ENCODE measurements around the gene ADAMTS9.

DNA sequence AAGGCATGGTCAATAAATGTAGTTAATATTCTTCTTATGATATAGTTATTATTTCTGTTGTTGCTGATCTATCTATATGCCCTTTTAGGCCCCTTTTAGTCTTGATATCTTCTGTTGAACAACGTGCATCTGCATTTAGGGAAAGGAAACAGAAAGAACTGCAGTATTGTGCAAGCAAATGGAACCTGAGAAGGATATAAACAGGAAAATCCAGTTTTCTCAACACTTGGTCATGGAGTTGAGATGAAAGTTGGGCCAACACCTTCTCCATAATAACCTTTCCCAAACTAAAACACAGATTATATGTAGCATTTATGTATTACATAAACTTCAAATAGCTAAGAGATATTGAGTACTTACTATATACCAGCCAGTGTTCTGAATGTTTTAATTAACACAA lies 179.7 kb downstream of the ADAMTS9 start:
- no peak for TF ChIP-seq RAD21 (IDR thresholded peaks at IDR 0.05)
- no peak for TF ChIP-seq TAF1 (conservative IDR thresholded peaks at IDR 0.05)
- TF ChIP-seq, protein P1, sequence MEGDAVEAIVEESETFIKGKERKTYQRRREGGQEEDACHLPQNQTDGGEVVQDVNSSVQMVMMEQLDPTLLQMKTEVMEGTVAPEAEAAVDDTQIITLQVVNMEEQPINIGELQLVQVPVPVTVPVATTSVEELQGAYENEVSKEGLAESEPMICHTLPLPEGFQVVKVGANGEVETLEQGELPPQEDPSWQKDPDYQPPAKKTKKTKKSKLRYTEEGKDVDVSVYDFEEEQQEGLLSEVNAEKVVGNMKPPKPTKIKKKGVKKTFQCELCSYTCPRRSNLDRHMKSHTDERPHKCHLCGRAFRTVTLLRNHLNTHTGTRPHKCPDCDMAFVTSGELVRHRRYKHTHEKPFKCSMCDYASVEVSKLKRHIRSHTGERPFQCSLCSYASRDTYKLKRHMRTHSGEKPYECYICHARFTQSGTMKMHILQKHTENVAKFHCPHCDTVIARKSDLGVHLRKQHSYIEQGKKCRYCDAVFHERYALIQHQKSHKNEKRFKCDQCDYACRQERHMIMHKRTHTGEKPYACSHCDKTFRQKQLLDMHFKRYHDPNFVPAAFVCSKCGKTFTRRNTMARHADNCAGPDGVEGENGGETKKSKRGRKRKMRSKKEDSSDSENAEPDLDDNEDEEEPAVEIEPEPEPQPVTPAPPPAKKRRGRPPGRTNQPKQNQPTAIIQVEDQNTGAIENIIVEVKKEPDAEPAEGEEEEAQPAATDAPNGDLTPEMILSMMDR (IDR thresholded peaks at IDR 0.05; ENCODE audit: low read depth, low read length, missing input control), result no peak

All from liver (tissue), 3 donors.